ENCODE data around the gene PTGFR.

PTGFR gene

GRCh38 chr1:78520843-78521242, 30.1 kb downstream of the PTGFR start:
- DNase-seq (ENCODE audit: low read depth) = no peak

GRCh38 chr1:78522136-78522535, 31.4 kb downstream of the PTGFR start:
- DNase-seq (ENCODE audit: low read depth) = no peak

GRCh38 chr1:78526496-78526895, 35.7 kb downstream of the PTGFR start:
- no peak for DNase-seq (ENCODE audit: low read depth)

- no peak for DNase-seq (ENCODE audit: low read depth)
Measured at GRCh38 chr1:78527706-78528105, 36.9 kb downstream of the PTGFR start.

GRCh38 chr1:78533527-78533926, 42.8 kb downstream of the PTGFR start:
- DNase-seq (ENCODE audit: low read depth) = no peak

GRCh38 chr1:78535286-78535685, 44.5 kb downstream of the PTGFR start:
- DNase-seq (ENCODE audit: low read depth) = no peak

GRCh38 chr1:78536427-78536826, 45.7 kb downstream of the PTGFR start:
- no peak for DNase-seq (ENCODE audit: low read depth)

- no peak for DNase-seq (ENCODE audit: low read depth)
Measured at GRCh38 chr1:78540048-78540447, 49.3 kb downstream of the PTGFR start.

GRCh38 chr1:78541479-78541878, 50.7 kb downstream of the PTGFR start:
- no peak for DNase-seq (ENCODE audit: low read depth)

- no peak for DNase-seq (ENCODE audit: low read depth)
Measured at GRCh38 chr1:78543941-78544643, 53.3 kb downstream of the PTGFR start.

GRCh38 chr1:78547081-78547480, 56.3 kb downstream of the PTGFR start:
- no peak for DNase-seq (ENCODE audit: low read depth)

- DNase-seq (ENCODE audit: low read depth) = no peak
Measured at GRCh38 chr1:78549331-78549730, 58.6 kb downstream of the PTGFR start.

GRCh38 chr1:78549891-78550290, 59.1 kb downstream of the PTGFR start:
- DNase-seq (ENCODE audit: low read depth) = no peak

- DNase-seq (ENCODE audit: low read depth) = no peak
Measured at GRCh38 chr1:78553859-78554258, 63.1 kb downstream of the PTGFR start.

- DNase-seq (ENCODE audit: low read depth) = no peak
Measured at GRCh38 chr1:78554840-78555239, 64.1 kb downstream of the PTGFR start.

GRCh38 chr1:78559680-78560079, 68.9 kb downstream of the PTGFR start:
- DNase-seq (ENCODE audit: low read depth) = no peak

GRCh38 chr1:78560811-78561210, 70.0 kb downstream of the PTGFR start:
- DNase-seq (ENCODE audit: low read depth) = no peak

GRCh38 chr1:78561856-78562255, 71.1 kb downstream of the PTGFR start:
- no peak for DNase-seq (ENCODE audit: low read depth)

- DNase-seq (ENCODE audit: low read depth) = no peak
Measured at GRCh38 chr1:78565393-78565792, 74.6 kb downstream of the PTGFR start.

- no peak for DNase-seq (ENCODE audit: low read depth)
Measured at GRCh38 chr1:78570539-78570938, 79.8 kb downstream of the PTGFR start.

GRCh38 chr1:78577257-78578100, 86.7 kb downstream of the PTGFR start:
- no peak for DNase-seq (ENCODE audit: low read depth)

GRCh38 chr1:78586572-78586971, 95.8 kb downstream of the PTGFR start:
- no peak for DNase-seq (ENCODE audit: low read depth)

- no peak for DNase-seq (ENCODE audit: low read depth)
Measured at GRCh38 chr1:78587211-78587610, 96.4 kb downstream of the PTGFR start.
